ENCODE measurements around the gene CHST15.
"Not testable (repeated sequence)": the region's sequence is repeated elsewhere in the genome, so short reads cannot be mapped to it uniquely, and the experiment has no call there.

CHST15 gene

GRCh38 chr10:124097883-124098282, 4.5 kb upstream of the CHST15 start:
- DNase-seq: no peak

DNA sequence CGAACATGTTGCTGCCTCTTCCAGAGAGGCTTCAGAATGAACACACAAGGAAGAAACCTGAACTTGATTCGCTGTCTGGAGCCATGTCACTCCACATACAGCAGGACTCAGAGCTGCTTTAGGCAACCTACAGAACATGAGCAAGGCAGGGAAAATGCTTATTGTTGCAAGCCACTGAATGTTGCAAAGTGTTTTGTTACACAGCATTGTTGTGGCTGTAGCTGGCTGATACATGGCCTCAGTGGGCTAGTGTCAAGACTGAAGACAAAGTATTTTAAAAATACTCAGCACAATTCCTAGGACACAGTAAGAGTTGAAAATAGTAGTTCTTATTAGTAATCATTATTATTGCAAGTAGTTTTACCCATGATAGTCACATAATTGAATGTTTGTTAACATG, 3.1 kb upstream of the CHST15 start:
- DNase-seq: no peak

- DNase-seq: not testable (repeated sequence)
These were observed 2.4 kb upstream of the CHST15 start for GRCh38 chr10:124095801-124096200.

GRCh38 chr10:124095096-124095495, 1.7 kb upstream of the CHST15 start:
- no peak for DNase-seq

- no peak for DNase-seq
These were observed 1.0 kb upstream of the CHST15 start for GRCh38 chr10:124094419-124094785.

DNA sequence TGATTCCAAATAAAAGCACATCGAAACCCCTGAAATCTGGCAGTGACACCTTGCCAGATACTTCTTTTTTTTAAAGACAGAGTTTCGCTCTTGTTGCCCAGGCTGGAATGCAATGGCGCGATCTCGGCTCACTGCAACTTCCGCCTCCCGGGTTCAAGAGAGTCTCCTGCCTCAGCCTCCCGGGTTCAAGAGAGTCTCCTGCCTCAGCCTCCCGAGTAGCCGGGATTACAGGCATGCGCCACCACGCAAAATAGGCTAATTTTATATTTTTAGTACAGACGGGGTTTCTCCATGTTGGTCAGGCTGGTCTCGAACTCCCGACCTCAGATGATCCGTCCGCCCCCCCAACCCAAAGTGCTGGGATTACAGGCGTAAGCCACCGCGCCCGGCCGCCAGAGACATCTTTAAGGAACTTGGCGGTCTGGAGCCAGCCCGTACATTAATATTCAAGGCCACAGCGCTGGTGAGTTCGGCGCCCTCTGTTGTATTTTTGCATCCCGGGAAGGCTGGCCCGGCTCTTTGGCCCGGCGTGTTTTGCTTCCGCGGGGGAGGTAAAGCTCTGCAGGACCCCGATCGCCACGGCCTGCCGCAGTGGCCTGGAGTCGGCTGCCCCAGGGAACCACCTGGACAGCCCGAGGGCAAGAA, 498 bp upstream of the CHST15 start:
- DNase-seq: not testable (repeated sequence)

- DNase-seq: no peak
These were observed 1.0 kb downstream of the CHST15 start for GRCh38 chr10:124092250-124092859.

GRCh38 chr10:124091646-124092249, 1.6 kb downstream of the CHST15 start:
- DNase-seq: no peak

- DNase-seq: no peak
These were observed 2.7 kb downstream of the CHST15 start for GRCh38 chr10:124090601-124091209.

DNA sequence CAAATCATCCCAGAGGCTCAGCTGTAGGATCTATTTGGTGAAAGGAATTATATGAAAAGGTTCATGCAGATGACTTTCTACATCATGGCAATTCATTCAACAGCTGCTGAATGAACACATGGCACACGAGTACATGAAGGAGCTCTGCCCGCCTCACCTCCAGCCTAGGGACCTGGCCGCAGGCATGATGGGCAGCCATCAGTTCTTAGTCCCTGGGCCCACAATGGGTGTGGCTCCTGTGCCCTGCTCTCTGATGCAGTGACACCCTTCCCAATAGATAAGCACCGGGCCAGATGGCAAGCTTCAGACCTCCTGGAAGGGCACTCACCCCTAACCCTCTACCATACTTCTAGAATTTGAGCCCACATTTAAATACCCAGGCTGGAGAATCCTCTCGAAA, 3.5 kb downstream of the CHST15 start:
- DNase-seq: no peak

DNA sequence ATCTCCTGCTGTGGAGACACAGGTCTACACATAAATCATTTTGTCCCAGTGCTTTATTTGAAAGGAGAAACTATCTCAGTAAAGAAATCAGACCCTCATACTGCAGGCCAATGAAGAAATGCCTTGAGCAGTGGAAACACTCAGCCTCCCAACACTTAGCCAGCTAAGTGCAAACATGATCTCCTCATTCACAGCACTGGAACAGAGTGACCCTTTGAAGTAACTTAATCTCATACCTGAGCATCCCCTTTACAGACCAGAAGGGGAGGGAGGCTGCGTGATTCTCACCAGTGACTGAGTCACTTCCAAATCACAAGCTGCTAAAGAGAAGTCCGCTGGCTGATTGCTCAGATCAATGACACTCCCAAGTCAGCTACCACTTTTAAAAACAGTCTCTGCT, 4.5 kb downstream of the CHST15 start:
- DNase-seq: no peak

DNA sequence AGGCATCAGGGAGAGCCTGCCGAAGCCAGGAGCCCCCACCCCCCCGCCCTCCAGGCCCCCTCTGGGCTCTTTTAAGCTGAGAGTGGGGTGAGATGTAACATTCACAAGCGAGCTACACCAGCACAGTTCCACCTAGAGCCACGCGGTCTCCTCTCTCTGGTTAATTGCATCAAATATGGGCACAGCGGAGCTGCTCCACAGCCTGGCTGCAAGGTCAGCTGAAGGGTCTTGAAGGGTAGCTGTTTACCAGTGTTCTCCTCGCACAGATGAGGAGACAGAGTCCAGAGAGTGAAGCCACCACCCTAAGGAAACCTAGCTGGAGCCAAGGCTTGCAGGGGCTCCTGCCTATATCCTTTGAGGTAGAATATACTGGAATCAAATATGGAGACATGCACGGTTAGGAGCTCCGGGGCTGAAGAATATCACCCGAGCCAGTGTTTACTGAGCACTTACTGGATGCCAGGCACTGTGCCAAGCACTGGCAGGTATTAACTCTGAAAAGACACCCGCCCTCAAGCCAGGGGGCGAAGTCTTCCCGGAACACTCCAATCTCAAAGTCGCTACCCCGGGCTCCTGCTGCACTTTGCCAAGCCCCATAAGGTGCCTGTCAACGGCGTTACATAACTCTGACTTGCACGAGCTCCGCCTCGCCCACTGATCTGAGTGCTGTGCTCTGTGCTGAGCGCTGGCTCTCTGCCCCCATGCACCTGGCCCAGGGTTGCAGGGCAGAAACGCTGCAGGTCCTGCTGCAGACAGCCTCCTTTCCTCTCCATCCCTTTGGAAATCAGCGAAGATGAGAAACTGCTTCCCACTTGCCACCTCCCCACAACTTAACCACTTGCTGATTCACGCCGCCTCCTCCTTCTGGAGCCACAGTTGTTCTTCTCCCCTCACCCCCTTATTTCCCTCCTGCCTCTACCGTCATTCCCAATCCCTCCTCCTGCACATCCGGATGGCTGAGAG, 5.4 kb downstream of the CHST15 start:
- no peak for DNase-seq

- DNase-seq: no peak
These were observed 6.4 kb downstream of the CHST15 start for GRCh38 chr10:124086787-124087671.

DNA sequence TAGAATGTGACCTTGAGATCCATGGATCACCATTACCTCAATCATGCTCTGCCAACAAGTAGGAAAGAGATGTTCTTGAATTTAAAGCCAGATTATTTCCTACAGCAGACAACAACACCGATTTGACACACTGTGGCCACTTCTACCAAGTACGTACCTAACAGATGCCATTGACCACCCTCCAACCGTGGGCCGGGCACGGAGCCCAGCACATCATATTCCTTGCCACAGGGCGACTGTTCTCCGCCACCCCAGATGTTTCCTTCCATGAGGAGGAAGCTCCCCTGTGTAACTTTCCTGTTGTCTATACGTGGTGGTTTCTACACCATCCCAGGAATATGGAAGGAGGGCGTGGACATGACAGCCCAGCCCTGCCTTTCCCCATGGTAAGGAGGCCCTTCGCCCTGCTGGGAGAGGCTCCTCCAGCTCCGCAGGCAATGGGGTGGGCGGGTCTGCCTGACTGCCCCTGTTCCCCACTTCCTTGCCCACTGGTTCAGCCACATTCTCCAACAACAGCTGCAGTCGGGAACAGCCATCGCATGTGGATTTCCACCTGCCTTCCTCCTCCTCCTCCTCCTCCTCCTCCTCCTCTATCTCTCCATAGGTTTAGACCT, 7.2 kb downstream of the CHST15 start:
- DNase-seq: no peak

GRCh38 chr10:124085680-124086079, 7.7 kb downstream of the CHST15 start:
- no peak for DNase-seq

DNA sequence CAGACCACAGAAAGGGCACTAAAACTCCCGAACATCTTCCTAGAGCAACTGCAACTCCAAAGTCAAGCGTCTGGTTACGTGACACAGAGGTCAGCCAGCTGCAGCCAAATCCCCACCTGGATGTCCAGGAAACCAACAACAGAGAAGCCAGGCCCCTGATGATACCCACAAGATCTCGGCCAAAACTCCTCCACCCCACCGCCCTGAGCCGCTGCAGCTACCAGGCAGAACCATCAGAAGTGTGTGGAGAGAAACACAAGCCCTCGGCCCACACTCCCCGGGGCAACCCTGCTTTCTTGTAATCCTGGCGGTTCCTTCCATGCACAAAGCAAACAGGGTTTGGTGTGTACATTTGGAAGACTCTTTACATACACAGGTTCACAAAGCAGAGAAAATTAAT, 8.7 kb downstream of the CHST15 start:
- no peak for DNase-seq

DNA sequence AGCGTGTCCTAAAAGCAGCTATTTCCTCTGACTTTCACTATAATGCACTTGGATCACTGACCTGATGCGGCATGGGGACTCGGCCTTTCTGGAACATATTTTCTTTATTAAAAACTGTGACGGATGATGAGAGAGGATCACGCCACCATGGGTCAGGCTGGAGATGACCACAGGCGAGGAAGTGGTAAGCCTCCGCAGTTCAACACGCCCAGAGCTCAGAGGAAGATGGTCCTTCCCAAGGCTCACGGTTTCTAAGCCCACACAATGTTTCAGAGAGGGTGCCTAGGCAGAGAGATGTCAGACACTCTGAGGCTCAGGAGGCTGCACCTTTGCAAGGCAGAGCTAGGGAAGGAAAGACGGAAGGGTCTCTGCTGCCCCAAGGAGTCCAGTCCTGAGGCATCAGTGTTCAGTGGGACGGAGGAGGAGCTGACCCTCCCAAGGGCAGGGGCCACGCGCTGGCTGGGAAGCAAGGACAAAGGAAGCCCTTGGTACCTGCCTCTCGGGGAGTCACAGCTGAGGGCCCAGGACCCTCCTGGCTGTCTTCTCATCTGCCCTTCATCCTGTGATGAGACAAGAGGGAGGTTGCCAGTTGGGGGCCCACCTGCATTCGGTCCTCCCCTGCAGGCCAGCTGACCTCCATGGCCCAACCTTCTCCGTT, 9.5 kb downstream of the CHST15 start:
- DNase-seq: no peak

DNA sequence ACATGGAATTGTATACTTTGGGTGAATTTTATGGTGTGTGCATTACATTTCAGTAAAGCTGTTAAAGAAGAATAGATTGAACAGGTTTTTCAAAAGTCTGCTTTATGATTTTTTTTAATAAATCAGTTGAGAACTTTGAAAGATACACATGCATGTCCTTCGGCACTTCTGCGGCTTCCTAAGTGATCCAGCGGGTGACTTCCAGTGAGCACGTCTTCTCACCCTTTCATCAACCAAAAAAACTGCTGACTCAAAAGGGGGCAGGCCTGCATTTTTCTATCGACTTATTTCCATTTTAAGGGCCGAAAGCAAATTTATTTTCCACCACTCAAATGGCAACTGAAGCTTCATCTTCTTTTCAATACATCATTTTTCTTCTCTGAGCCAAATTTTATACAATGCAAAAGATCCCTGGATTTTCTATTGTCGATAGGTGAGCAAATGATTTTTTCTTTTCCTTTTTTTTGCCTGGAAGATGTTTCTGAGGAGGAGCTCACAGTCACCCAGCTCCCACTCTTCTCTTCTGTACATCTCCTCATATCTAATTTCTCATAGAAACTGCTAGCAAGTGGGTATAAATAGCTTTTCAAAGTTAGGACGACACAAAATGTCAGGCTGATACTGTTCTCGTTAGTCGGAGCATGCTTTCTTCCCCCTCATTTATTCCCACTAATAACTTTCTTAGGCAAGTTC, 10.2 kb downstream of the CHST15 start:
- no peak for DNase-seq

GRCh38 chr10:124082555-124082954, 10.8 kb downstream of the CHST15 start:
- no peak for DNase-seq

GRCh38 chr10:124081547-124082140, 11.8 kb downstream of the CHST15 start:
- no peak for DNase-seq

Data from activated naive CD4-positive, alpha-beta T cell treated with Interleukin-2 at 50 U/mL for 16 hours (primary cell).